ENCODE data around the gene HAUS2.

DNA sequence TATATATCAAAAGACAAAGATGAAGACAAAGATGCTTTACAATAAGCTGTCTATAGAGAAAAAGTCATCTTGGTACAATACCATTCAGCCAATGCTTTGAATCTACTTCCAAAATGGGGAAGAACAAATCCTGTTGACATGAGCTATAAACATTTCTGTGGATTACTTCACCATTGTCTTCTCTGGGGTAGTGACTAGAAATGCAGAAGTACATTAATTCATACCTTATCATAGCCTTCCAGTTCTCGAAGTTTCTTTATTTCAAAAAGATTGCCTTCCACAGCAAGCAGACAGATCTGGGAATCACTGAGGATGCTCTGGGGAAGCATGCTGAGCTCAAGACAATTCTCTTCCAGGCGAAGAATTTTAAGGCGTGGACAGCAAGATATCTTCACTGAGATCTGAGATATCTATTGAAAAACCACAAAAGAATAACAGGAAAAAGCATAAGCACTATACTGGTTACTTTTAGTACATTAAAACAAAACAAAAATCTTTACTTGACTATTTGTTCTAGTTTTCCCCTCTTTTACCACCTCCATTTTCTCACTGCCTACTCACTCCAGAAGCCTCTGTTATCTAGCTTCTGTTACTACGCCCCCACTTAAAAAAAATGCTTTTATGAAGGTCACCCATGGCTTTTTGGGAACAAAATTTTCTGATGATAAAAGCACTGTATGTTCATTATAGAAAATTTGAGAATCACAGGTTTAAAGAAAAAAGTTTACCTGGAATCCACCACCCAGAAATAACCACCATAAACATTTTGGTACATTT, 3.6 kb upstream of the HAUS2 start:
- no peak for TF ChIP-seq CTCF (conservative IDR thresholded peaks at IDR 0.05; ENCODE audit: low read depth, low read length)
- TF ChIP-seq POLR2A (IDR thresholded peaks at IDR 0.05; ENCODE audit: low read depth, low read length), result no peak
- no peak for TF ChIP-seq BHLHE40 (IDR thresholded peaks at IDR 0.05; ENCODE audit: low read depth, low read length)
- TF ChIP-seq SMC3 (IDR thresholded peaks at IDR 0.05; ENCODE audit: low read depth, low read length), result no peak
- TF ChIP-seq MXI1 (IDR thresholded peaks at IDR 0.05; ENCODE audit: borderline replicate concordance, low read depth, low read length), result no peak
- TF ChIP-seq CHD1 (IDR thresholded peaks at IDR 0.05; ENCODE audit: low read depth, low read length), result no peak
- TF ChIP-seq MAZ (IDR thresholded peaks at IDR 0.05; ENCODE audit: borderline replicate concordance, low read depth, low read length), result no peak
- TF ChIP-seq, protein P1, sequence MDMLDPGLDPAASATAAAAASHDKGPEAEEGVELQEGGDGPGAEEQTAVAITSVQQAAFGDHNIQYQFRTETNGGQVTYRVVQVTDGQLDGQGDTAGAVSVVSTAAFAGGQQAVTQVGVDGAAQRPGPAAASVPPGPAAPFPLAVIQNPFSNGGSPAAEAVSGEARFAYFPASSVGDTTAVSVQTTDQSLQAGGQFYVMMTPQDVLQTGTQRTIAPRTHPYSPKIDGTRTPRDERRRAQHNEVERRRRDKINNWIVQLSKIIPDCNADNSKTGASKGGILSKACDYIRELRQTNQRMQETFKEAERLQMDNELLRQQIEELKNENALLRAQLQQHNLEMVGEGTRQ (IDR thresholded peaks at IDR 0.05; ENCODE audit: low read depth, low read length), result no peak

Measured in IMR-90 (cell line).